Measurements from ENCODE around the gene AHCYL2.
"Not testable (repeated sequence)": the region's sequence is repeated elsewhere in the genome, so short reads cannot be mapped to it uniquely, and the experiment has no call there.

Gene AHCYL2

GRCh38 chr7:129431911-129432643 is 207.2 kb downstream of the AHCYL2 start:
- no peak for DNase-seq

DNA sequence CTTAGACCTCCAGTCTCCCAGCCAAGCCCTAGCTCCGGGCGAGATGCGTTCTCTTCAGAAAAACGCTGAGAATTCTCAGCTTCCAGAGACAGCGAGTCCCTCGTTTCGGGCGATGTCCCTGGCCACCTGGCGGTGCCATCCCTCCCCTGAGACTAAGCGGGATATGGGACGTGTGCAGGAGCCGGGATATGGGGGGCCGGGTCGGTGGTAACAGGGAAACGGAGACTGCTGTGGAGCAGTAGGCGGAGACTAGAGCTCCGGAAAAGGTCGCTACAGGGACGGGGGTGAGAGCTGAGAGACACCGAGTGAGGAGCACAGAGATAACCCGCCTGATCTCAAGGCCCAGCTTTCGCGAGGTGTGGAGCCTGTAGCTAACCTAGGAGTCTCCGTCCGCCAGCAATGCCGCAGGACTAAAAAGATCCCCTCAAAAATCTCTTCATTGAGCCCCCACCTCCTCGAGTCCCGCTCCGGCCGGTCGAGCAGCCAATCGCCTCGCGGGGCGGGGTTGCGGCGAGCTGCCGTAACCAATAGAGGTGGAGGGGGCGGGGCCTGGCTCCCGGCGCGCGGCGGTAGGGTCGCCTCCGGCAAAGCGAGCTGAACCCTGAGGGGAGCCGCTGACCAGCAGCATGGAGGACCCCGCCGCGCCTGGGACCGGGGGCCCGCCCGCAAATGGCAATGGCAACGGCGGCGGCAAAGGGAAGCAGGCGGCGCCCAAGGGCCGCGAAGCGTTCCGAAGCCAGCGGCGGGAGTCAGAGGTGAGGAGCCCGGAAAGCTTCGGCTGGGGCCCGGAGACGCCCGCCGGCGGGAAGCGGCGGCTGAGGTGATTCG is 209.2 kb downstream of the AHCYL2 start, which contains the start of gene STRIP2:
TSS of gene STRIP2 (plus strand) at position 586 of the 828 bp plus-strand sequence. CDS start at position 627, 41 bp downstream.
- DNase-seq = peak; percentile 60

GRCh38 chr7:129434675-129435318 is 210.0 kb downstream of the AHCYL2 start:
- no peak for DNase-seq

- DNase-seq = no peak
These were observed 210.6 kb downstream of the AHCYL2 start for GRCh38 chr7:129435414-129435829.

GRCh38 chr7:129436335-129436923 is 211.6 kb downstream of the AHCYL2 start:
- DNase-seq = no peak

GRCh38 chr7:129437190-129437589 is 212.4 kb downstream of the AHCYL2 start:
- no peak for DNase-seq

DNA sequence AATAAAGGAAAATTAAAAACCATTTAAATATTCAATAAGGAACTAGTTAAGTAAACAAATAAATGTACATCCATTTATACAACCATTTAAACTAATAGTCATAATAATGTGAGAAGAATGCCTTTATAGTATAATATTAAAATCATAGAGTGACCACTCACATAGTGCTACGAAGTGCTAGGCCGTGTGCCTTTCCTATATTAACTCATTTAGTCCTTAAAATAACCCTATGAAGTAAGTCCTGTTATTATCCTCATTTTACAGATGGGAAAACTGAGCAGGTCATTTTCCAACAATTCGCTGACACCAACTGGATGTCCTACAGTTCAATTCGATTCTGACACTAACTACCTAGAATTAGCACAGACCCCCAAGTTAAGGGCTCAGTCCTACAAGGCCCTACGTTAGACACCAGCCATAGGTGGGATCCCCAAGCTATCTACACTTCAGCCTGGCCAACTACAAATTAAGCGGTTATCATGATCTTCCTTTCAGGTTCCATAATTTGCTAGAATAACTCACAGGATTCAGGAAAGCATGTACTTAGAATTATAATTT is 213.5 kb downstream of the AHCYL2 start:
- no peak for DNase-seq

- DNase-seq = no peak
These were observed 214.2 kb downstream of the AHCYL2 start for GRCh38 chr7:129438839-129439651.

DNA sequence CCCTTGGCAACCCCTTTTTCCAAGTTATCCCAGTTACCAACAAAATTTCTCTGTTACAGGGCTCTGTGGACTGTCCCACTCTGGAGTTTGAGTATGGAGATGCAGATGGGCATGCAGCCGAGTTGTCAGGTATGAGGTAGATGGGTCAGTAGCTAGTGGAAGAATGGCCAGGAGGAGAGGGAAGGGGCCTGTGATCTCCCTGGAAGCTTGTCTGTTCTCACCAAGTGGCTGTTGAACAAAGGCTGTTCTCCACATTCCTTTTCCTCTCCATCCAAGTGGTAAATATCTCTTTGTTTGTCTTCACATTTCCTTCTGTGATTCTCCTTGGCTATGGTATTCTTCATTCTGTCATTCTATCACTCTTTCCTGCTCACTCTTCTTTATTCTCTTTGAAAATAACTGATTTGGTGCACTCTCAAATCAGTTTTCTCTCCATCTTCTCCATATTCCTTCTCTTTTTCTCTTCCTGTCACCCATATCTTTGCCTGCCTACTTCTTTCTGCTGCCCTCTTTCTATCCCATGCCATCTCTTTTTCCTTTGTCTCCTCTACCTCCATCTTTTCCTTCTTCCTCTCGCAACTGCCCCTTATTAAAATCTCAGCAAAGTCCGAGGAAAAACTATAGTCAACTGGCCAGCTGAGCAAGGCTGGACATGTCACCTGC is 215.3 kb downstream of the AHCYL2 start:
- no peak for DNase-seq

DNA sequence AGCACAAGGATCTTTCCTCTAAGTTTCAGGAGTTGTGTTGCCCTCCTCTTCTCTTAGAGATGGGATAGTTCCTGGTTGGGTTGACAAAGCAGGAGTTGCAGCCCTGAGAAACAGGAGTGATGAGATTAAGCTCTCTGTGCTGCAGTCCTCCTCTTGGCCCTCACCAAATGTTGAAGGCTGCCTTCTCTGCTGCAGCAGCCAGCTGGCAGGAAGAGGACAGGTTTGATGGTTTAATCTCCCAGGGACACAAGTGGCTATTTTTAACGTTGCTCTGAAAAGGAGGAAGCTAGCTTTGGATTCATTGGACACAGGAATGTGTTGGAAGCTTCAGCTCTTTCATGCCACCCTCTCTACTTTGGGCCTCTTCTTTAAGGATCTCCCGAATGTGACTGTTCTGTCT is 218.8 kb downstream of the AHCYL2 start:
- DNase-seq = no peak

GRCh38 chr7:129444776-129445175 is 219.9 kb downstream of the AHCYL2 start:
- DNase-seq = not testable (repeated sequence)

DNA sequence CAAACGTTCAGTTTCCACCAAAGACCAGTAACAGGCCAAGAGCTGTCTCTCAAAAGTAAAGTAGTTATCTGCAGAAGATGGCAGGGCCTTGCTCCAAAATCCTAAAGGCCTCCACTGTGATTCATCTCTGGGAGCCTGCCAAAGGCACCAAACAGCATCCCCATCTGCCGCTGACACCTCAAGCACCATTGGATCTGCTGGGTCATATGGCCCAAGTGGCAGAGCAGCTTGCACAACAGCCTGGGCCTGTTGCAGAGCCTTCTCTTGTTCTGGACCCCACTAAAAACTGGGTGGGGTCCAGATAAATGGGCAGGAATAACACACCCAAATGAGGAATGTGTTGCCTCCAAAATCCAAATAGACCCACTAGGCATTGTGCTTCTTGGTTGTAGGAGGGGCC is 222.1 kb downstream of the AHCYL2 start:
- not testable (repeated sequence) for DNase-seq

- DNase-seq = not testable (repeated sequence)
These were observed 222.6 kb downstream of the AHCYL2 start for GRCh38 chr7:129447445-129447844.

DNA sequence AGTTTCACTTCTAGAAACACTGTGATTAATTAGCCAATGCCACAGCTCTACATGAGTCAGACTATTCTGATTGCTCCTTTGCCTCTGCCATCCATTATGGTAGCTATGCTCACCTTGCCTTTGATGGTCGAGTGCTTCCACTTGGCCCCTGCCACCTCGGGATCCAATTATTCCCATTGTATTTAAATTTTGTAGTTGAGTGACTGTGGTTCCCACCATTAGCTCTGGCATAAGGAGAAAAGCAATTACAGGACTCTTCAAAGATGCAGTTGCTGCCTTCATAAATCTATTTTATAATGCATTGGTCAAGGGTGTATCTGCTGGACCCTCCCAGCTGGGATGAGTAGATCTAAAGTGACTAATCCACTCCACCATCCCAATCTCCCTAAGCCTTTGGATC is 223.8 kb downstream of the AHCYL2 start:
- not testable (repeated sequence) for DNase-seq

DNA sequence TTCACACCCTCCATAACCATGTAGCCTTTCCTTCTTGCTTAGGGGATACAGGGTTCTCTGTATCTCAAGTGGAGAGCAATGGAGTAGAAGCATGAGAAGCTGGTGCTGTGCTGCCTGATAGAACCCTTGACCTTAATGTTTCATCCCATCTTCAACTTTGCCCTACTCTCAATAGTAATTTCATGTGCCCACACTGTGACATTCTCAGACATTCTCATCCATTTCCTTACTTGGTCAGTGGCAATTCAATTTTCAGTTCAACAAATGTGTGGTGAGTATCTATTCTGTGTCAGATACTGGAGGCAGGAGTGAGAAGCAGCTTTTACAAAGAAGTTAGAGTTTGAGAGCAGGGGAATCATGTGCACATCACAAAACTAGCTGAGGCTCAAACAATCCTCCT is 225.5 kb downstream of the AHCYL2 start:
- no peak for DNase-seq

GRCh38 chr7:129452589-129453231 is 227.9 kb downstream of the AHCYL2 start:
- DNase-seq = no peak

GRCh38 chr7:129453510-129454248 is 228.8 kb downstream of the AHCYL2 start:
- no peak for DNase-seq

- DNase-seq = no peak
These were observed 229.4 kb downstream of the AHCYL2 start for GRCh38 chr7:129454249-129454551.

DNA sequence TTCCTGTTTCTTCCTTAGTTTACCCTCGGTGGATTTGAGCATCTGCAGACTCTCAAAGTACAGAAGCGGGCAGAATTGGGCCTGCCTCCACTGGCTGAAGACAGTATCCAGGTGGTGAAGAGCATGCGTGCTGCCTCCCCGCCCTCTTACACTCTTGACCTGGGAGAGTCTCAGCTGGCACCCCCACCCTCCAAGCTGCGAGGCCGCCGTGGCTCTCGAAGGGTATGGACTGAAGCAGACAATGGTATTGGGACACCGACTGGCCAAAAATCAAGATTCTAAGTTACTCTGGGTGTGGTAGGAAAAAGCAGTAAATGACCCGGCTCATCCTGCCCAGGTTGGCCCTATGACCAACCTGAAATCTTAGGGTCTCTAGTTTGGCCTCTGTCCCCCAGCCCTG is 231.6 kb downstream of the AHCYL2 start:
- DNase-seq = no peak

GRCh38 chr7:129457101-129457500 is 232.3 kb downstream of the AHCYL2 start:
- DNase-seq = no peak
